ENCODE results near the gene C16orf46.
A peak's percentile ranks its signal among the peaks of the same experiment; 100 is the strongest.
"Not testable (repeated sequence)": the region's sequence is repeated elsewhere in the genome, so short reads cannot be mapped to it uniquely, and the experiment has no call there.

C16orf46 gene, protein sequence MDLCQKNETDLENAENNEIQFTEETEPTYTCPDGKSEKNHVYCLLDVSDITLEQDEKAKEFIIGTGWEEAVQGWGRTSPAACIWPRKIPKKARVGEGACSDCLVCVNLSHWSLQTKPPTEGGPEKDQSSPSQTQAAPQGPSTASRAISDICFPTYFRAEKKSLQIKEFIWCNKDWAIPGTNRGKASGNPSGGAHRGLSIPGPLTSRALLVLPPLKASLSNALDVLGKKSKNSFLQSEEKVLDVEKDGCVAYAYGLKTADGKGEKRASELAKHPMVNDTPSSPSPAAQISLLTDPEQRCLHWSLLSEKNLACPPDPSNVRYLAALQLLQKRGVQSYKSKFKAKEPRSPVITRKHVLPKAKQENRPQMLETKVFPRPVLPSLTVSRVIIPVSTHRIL

DNA sequence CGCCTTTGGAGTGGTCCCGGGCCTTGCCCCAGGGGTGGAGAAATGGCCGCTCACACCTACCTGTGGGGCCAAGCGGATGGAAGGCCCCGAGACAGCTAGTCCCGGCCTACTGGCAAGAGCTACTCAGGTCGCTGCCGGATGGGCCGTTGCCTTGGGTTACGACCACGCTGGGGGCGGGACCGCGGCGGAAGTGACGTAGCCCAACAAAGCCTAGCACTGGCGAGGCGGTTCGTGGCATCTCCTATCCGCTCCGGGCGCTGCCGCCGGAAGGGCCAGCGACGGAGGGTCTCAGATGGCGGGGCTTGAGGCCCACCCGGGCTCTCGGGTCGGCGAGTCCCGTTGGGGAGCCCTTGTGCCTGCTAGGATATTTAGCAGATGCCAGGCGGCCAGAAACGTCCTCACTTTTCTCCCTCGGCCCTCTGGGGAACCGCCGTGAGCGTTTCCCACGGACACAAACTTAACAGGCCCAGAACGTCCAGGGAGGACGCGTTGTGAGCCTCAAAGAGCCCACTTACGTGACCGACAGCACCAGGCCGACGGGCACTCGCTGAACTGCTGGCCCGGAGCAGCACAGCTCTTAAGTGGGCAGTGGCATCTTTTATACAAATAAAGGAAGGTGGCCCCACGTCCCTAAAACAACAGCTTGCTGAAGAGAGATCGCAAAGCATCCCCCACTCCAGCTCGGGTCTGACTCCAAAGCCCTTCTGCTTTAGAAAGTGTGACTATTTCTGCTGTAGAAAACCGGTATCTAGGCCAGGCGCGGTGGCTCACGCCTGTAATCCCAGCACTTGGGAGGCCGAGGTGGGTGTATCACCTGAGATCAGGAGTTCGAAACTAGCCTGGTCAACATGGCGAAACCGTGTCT lies at the start of gene C16orf46:
C16orf46 (minus strand) TSS at position 163 of the 865 bp plus-strand sequence. CDS start 13,283 bp downstream, outside the sequence.
- DNase-seq: peak; percentile 90 to 92

DNA sequence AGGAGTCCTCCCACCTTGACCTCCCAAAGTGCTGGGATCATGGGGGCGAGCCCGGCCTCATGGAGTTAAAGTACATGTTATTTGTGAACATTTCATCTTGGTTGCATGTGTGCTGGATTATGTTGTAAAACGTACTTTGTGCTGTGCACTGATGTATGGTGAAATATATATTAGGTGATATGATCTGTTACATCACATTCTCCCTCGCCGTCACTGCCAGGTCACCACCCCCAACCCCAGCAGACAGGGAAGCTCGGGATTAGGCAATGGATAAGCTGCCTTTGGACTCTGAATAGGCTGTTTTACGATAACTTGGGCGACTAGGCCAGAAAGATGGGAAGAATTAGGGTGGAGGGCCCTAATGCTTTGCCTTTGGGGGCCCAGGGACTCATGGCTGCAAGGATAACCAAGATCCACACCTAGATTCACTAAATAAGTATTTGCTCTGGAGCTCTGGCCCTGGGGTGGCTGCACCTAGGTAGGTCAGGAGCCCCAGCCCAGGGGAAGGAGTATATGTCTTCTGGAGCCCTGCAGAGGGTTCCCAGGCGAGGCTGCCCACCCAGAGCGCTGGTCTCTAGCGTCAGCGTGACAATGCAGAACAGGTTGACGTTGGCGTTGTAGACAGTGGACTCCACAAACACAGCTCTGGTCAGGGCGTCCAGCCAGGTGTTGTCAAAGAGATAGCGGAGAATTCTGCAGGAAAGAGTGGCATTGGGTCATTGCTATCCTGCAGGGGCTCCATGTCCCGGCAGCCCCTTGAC lies 46.2 kb upstream of the C16orf46 start:
- DNase-seq: no peak

DNA sequence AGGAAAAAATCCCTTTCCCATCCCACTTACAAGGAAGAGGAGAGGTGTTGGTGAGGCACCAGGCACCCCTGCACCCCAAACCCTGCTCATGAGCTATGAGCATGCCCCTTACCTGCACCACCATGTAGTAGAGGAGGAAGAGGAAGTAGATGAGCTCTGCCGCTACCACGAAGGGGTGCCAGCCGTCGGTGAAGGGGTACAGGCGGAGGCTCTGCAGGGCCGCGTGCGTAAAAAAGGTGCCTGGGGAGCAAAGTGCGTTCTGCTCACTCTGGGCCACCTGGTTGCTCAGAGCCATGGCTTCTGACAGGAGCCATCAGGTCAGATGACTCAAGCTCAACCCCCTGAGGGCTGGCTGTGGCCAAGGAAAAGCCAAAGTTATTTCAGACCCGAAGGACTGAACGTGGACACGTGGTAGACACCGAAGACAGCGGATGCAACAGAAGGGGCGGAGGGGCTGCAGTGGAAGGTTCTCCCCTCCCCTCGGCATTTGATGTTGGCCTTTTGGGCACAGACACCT lies 44.5 kb upstream of the C16orf46 start:
- no peak for DNase-seq

DNA sequence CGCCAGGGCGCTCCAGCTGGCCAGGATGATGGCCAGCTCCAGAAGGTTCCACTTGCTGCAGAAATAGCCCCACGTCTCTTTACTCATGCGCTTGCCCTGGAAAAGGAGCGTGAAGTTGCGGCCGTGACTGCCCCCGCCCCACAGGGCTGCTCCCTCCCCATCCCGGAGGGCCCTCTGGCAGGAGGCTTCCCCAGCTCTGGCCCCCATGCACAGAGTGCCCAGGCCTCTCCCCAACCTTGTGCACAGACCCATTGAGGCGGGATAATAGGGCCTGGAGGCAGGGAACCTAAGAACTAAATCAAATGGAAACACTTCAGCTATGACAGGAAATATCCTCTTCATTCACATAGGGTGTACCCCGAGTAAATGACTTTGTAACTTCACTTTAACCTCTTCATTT lies 40.4 kb upstream of the C16orf46 start:
- DNase-seq: no peak

DNA sequence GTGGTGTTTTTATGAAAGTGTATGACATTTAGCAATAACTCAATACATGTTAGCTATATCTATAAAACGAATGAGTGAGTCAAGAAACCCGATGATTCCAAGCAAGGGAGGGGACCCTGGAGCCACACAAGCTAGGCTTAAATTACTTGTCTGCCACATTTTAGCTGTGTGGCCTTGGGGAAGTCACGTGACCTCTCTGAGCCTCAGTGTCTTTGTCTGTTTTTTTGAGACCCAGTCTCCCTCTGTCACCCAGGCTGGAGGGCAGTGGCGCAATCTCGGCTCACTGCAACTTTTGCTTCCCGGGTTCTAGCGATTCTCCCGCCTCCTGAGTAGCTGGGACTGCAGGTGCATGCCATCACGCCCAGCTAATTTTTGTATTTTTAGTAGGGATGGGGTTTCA lies 39.2 kb upstream of the C16orf46 start:
- DNase-seq: no peak

DNA sequence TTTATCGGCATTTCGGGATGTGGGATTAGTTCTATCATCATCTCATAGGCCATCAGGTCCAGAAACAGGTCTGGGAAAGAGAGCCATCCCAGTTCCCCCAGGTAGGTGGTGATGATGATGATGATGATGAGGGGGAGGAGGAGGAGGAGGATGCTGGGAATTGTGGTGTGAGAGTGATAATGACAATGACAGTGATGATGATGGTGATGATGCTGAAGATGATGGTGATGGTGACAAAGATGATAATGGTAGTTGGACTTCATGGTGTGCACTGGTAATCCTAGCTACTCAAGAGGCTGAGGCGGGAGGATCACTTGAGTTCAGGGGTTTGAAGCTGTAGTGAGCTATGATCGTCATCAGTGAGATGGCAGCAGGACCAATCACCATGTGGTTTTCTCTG lies 35.4 kb upstream of the C16orf46 start:
- no peak for DNase-seq

DNA sequence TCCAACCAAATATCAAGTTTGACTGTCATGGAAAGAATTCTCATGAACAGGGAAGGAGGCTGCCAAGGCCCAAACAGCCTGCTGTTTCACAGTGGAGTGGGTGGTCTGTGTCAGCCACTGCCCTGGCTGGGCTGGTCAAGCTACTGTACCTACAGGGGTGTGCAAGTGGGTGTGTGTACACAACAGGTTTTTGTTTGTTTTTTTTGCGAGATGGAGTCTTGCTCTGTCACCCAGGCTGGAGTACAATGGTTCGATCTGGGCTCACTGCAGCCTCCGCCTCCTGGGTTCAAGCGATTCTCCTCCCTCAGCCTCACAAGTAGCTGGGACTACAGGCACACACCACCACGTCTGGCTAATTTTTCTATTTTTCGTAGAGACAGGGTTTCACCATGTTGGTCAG lies 32.2 kb upstream of the C16orf46 start:
- not testable (repeated sequence) for DNase-seq

DNA sequence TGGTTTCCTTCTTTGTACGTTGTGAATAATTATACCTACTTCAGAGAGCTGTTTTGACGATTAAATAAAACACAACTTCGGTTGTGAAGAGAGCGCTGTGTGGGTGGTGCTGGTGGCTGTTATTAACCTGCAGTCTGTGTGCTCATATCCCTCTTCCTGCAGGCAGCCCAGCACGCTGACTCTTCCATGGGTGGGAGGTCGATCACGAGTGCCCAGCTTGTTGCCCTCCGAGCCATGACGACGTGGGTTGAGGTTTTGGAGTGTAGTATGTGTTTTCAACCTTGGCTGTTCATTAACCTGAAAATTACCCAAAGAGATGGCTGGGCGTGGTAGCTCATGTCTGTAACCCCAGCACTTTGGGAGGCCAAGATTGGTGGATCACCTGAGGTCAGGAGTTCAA lies 30.5 kb upstream of the C16orf46 start:
- no peak for DNase-seq

DNA sequence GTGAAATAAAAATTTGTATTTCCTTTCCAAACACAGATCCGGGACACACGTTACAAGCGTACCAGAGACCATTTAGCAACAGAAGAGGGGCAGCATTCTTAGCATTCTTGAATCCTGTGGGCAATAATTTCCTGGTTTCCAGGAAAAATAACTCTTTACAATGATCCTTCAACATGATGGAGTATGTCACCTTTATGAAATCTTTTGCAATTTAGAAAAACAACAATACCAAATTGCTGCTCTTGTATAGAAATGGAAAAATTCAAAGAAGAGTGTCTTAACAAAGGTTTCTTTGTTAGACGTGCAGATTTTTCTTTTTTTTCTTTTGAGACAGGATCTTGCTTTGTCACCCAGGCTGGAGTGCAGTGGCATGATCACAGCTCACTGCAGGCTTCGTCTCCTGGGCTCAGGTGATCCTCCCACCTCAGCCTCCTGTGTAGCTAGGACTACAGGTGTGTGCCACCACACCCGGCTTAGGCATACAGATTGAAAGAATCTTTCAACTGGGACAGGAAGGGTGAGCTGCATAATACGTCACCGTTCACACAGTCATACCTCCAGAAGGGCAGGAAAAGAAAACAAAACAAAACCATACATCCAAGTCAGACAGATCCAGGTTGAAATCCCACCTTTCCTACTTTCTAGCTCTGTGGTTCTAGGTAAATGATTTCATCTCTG lies 29.9 kb upstream of the C16orf46 start:
- DNase-seq: no peak

DNA sequence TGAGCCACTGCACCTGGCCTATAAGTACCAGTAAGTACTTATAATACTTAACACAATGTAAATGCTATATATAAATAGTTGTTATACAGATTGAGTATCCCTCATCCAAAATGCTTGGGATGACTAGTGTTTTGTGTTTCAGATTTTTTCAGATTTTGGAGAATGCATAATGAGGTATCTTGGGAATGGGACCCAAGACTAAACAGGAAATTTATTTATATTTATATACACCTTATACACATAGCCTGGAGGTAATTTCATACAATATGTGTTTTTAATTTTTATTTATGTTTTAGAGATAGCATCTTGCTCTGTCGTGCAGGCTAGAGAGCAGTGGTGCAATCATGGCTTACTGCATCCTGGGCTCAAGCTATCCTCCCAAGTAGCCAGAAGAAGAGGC lies 28.9 kb upstream of the C16orf46 start:
- no peak for DNase-seq

DNA sequence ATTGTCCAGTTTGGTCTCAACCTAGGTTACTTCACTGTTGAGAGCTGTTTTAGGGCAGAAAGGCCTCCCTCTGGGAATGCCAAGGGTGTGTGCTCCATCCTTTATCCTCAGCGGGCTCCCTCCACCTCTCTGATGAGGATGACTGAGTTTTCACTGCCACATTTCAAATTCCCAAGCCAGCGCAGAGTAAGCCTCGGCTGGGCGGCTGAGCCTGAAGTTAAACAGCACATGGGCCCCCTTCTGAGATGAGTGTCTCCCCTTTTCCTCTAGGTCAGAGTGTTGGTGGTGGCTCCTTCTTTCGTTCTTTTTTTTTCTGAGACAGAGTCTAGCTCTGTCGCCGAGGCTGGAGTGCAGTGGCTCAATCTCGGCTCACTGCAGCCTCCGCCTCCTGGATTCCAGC lies 24.7 kb upstream of the C16orf46 start:
- no peak for DNase-seq

DNA sequence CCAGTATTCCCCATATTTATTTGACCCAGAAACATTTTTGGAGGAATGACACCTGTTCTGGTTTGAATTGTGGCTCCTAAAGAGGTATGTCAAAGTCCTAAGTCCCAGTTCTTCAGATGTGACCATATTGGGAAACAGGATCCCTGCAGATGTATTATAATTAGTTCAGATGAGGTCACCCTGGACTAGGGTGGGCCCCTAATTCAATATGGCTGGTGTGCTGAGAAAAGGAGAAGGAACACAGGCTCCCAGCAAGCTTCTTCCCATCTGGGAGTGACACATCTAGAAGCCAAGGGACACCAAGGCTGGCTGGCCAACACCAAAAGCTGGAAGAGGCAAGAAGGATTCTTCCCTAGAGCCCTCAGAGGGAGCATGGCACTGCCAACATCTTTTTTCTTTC lies 22.9 kb upstream of the C16orf46 start:
- no peak for DNase-seq

DNA sequence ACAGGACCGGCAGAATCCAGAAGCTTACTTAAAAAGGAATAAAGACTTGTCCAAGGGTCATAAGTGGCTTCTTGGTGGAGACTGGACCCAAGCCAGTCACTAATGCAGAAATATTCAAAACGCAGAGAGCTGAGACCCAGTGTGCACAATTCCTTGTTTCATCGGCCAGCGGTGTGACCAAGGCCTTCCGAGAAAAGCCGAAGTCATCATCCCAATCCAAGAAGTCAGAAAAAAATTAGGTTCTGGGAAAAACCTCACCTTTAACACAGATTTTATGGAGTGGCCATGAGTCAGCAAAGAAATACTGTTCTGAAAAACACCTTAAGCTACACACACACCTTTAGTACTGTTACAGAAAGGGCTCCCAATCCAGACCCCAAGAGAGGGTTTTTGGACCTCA lies 20.2 kb upstream of the C16orf46 start:
- DNase-seq: no peak

DNA sequence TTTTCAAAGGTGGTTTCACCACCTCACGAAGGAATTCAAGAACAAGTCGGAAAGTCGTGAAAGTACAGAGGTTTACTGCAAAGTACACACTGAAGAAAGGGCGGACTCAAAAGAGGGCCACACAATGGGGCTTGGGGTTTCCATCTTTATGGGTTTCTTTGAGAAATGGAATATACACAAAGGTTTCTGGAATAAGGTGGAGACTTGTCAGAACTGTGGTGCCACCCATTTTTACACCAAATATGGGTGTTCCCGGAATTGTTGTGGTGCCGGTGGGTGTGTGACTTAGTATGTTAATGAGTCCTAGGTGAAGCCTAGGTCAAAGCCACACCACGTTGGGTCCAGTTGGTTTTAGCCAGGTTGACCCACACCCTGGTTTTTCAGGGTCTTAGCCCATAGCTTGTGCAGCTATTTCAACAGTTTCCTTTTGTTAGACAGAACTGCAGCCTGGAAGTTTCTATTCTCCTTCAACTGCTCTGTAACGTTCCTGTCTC lies 19.7 kb upstream of the C16orf46 start:
- no peak for DNase-seq

DNA sequence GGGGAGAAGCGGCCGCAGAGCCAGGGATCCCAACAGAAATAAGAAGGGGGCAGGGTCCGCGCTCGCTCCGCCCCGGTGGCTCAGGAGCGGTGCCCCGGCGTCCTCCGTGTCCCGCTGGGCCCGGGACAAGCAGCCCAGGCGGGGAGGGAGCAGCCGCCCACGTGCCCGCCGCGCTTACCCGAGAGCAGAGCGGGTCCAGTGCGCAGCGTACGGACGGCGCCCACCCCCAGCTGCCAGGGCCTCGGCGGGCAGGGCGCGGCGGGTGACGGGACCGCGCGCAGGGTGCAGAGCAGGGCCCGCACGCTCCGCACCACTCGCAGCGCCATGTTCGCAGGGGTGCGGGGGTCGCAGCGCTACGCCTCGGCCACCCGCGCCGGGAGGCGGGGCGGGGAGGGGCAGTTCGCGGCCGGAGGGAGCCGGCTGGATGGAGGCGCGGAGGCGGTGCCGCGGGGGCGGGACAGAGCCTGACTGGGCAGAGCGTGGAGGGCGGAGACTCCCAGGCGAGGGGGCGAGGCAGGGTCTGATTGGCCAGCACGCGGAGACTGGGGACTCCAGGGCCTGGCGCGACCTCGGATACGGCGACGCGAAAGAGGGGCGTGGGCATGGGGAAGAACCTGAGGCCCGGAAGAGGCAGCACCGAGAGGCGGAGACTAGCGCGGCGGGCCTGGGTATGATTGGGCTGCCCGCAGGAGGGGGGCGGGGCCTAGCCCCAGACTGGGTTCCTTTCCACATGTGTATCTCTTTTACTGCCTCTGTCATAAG lies 19.1 kb upstream of the C16orf46 start, which contains the start of gene GCSH:
GCSH (minus strand) TSS at position 443 of the 762 bp plus-strand sequence; CDS start at position 326, 117 bp downstream.
- DNase-seq: peak; percentile 90 to 98

DNA sequence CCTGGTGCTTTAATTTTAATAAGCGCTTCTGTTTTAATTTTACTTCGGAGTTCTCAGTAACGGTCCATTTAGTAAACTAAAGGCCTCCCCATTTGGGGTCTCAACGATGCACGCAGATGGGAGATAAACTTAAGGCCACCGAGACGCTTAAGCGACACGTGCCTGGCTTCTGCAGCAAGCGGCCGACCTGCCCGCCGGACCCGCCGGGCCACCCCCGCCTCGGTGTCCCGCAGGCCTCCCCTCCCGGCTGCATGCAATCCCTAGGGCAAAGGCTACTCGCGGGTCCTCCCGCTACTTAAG lies 18.6 kb upstream of the C16orf46 start:
- no peak for DNase-seq

DNA sequence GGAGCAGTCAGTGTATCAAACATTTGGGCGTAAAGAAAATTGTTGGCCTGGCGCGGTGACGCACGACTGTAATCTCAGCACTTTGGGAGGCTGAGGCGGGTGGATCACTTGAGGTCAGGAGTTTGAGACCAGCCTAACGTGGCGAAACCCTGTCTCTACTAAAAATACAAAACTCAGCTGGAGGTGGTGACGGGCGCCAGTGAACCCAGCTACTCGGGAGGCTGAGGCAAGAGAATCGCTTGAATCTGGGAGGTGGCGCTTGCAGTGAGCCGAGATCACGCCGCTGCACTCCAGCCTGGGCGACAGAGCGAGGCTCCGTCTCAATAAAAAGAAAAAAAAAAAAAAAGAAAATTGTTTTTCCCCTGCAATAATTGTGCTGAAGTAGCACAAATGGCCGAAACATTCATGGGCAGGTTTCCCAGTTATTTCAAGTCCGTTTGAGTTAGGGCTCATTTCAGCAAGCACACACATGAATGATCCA lies 17.8 kb upstream of the C16orf46 start:
- DNase-seq: no peak

DNA sequence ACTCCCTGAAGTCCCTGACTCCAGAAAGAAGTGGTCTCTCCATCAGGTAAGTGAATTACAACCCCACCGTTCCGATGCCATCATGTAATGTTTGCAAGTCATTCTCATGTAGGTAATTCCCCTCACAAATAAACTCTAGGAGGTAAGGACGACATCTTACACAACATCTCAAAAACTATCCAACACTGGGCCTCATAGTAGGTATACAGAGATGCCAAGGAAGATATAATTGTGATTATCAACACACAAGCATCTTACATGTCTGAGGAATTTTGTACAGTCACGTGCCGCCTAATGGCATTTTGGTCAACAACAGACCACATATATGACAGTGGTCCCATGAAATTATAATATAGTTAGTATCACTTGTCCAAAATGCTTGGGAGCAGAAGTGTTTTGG lies 11.8 kb upstream of the C16orf46 start:
- DNase-seq: no peak

DNA sequence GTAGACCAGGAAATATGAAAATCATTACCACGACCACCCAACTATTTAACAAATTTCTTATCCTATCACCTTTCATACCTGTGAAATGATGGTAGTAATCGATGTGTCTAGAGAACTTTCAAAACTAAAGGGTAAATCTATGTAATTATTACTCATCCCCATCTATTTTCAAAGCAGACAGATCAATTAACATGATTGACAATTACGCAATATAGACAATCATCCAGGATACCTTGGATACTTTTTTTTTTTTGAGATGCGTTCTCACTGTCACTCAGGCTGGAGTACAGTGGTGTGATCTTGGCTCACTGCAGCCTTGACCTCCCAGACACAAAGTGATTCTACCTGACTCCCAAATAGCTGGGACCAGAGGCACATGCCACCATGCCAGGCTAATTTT lies 4.0 kb upstream of the C16orf46 start:
- no peak for DNase-seq

DNA sequence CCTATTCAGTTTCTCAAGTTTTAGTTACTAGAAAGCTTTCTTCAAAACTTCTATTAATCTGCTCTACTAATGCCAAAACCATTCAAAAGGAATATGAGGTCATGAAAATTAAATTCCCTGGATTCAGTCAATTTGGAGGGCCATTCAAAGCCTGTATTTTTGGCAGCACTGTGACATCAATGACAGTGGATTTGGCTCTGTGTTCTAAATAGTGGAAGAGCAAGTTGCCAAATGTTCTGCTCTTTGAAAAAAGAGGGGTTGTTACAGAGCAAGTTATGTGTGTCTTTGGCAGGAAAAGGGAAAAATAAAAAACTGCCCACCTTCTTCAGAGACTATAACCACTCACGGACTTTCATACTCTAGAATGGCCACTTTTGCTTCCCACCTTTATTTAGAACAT lies 3.2 kb upstream of the C16orf46 start:
- no peak for DNase-seq

DNA sequence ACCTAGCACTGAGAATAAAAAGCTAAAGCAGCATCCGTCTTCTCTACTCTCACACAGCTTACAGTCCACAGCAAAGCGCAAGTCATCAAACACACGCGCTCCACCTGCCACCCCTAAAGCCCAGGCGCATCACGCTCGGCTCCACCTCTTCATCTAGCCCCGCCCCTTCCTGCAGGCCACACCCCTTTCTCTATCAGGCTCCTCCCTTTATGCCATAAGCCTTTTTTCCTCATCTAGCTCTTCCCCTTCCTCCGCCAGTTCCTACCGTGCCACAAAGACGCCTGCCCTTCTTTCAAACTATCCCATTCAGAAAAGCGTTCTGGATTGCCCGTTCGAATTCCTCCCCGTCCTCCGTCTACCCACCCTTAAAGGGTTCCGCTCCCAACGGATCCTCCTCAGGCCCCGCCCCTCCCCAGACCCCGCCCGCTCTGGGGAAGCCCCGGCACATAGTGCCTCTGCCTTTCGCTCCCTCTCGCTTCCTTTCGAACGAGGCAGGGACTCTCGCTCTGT lies 417 bp downstream of the C16orf46 start:
- peak; percentile 89 to 90 for DNase-seq

Measured in NCI-H526 (cell line).